Right atrium auricular region (tissue), 2 donors: ENCODE measurements around the gene MATR3. TPM values are rescaled to one million over a fixed set of nuclear protein-coding genes. Genes with fewer than 3 reads are reported as not detected.

Experiments used
- DNase-seq: peaks from one replicate; pipeline ENCODE4 v3.0.0-alpha.2; 2019; ENCODE audit warnings: low spot score
- H3K27ac ChIP-seq, 2 donors: fragments of 200-600 bp; sonication (generic); 1 replicate in 1 of 2; 2 replicates in 1 of 2; pipeline ENCODE4 v1.5.1; 2016 to 2019
- H3K27me3 ChIP-seq, 2 donors: fragments of 200-600 bp; sonication (generic); one replicate each; pipeline versions ENCODE4 v1.5.1 to v1.6.0; 2017 to 2019
- H3K36me3 ChIP-seq: fragments of 200-600 bp; sonication (generic); one replicate; pipeline ENCODE4 v1.5.1; 2016
- H3K4me1 ChIP-seq, 2 donors: fragments of 200-600 bp; sonication (generic); one replicate each; pipeline versions ENCODE4 v1.5.1 to v1.6.0; 2017 to 2019
- H3K4me3 ChIP-seq, 2 donors: fragments of 200-600 bp; sonication (generic); 1 replicate in 1 of 2; 2 replicates in 1 of 2; pipeline ENCODE4 v1.5.1; 2017 to 2019; ENCODE audit warnings: mild to moderate bottlenecking in 1 of 2, moderate library complexity in 1 of 2
- H3K9me3 ChIP-seq, 2 donors: fragments of 200-600 bp; sonication (generic); one replicate each; pipeline ENCODE4 v1.5.1; 2019
- total RNA-seq, 2 donors: library from RNA; depleted of rRNA; stranded (reverse); fragments of >200 nt; gene quantifications; one replicate each; pipeline ENCODE4 v1.1.0, GENCODE V29; 2016
- TF ChIP-seq, protein P1 (sequence below), 2 donors: fragments of 200-600 bp; sonication (generic); IDR thresholded peaks; one replicate each; pipeline ENCODE4 v1.5.1; 2019; ENCODE audit warnings: antibody characterized with exemption in 2 of 2

The MATR3 gene
- total RNA-seq, 2 donors from 2014 or later = 131 to 159 TPM

DNA sequence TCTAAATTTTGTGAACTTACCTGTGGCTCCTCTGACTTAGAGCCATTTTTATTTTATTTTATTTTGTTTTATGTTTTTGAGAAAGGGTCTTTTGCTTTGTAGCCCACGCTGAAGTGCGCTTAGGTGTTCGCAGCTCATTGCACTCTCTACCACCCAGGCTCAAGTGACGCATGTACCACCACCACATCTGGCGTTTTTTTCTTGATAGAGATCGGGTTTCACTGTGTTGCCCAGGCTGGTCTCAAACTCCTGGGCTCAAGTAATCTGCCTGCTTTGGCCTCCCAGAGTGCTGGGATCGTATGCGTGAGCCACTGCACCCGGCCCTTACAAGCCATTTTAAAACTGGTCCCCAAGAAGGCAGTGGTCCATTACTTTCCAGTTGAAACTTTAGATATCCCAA, 18.5 kb downstream of the MATR3 start:
- H3K36me3 ChIP-seq = peaks cover 12% of the 10 kb centered on the region
- TF ChIP-seq, protein P1, sequence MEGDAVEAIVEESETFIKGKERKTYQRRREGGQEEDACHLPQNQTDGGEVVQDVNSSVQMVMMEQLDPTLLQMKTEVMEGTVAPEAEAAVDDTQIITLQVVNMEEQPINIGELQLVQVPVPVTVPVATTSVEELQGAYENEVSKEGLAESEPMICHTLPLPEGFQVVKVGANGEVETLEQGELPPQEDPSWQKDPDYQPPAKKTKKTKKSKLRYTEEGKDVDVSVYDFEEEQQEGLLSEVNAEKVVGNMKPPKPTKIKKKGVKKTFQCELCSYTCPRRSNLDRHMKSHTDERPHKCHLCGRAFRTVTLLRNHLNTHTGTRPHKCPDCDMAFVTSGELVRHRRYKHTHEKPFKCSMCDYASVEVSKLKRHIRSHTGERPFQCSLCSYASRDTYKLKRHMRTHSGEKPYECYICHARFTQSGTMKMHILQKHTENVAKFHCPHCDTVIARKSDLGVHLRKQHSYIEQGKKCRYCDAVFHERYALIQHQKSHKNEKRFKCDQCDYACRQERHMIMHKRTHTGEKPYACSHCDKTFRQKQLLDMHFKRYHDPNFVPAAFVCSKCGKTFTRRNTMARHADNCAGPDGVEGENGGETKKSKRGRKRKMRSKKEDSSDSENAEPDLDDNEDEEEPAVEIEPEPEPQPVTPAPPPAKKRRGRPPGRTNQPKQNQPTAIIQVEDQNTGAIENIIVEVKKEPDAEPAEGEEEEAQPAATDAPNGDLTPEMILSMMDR (IDR thresholded peaks at IDR 0.05) = no peak
- no peaks in the 10 kb centered on the region for H3K9me3 ChIP-seq
- no peaks in the 10 kb centered on the region for H3K27me3 ChIP-seq
- no peak overlapping the region for H3K27ac ChIP-seq
- no peak overlapping the region for H3K4me3 ChIP-seq
- DNase-seq = no peak
- peaks cover 0 to 66% of the 10 kb centered on the region in 2 donors for H3K4me1 ChIP-seq

DNA sequence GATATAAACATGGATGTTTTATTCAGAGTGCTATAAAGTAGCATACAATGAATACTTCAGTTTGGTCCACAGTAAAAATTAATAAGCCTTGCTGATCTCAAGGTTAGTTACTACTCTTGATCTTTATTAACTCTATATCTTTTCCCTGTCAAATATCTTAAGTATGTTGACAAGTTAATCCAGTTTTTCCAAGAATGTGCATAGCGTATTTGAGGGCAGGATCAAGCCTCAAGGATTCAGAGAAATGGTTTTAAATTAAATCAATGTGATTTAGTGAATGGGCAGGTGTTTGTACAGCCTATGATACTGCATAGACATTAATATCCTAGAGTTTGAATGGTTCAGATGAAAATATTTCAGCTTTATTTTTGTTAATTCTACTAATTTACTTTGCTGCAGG, 20.7 kb downstream of the MATR3 start:
- no peak for DNase-seq
- Histone ChIP-seq H3K36me3 (peaks cover 34% of the 10 kb centered on the region), H3K9me3 (no peaks in the 10 kb centered on the region), H3K27ac (no peak overlapping the region), H3K27me3 (no peaks in the 10 kb centered on the region), H3K4me3 (no peak overlapping the region), H3K4me1 (peaks cover 0 to 44% of the 10 kb centered on the region in 2 donors)
- TF ChIP-seq, protein P1 (IDR thresholded peaks at IDR 0.05) = no peak

DNA sequence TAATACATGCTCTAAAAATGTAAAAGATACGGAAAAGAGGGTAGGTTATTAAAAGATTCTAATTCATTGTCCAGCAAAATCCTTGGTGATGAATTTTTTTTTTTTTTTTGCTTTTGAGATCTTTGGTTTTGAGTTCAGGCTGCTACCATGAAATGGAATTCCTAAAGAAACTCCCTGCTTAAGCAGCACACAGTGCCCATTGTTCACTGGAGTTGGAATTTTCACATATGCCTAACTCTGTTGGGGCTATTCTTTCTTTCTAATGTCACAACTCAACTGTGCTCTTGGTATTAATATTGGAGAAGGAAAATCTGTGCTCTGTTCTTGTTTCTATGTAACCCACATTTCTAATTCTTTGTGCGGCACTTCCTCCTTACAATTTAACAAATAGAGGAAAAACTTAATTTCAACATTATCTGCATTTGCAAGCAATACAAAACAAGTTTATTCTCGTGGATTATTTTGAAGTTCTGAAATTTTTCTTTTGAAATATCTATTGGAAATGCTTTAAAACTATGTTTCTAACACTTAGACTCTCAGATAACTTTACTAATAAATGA, 21.6 kb downstream of the MATR3 start:
- no peak for DNase-seq
- TF ChIP-seq, protein P1 (IDR thresholded peaks at IDR 0.05) = no peak
- H3K9me3 ChIP-seq = no peaks in the 10 kb centered on the region
- no peak overlapping the region for H3K4me3 ChIP-seq
- peaks cover 0 to 35% of the 10 kb centered on the region in 2 donors for H3K4me1 ChIP-seq
- no peak overlapping the region for H3K27ac ChIP-seq
- no peaks in the 10 kb centered on the region for H3K27me3 ChIP-seq
- H3K36me3 ChIP-seq = peaks cover 42% of the 10 kb centered on the region

DNA sequence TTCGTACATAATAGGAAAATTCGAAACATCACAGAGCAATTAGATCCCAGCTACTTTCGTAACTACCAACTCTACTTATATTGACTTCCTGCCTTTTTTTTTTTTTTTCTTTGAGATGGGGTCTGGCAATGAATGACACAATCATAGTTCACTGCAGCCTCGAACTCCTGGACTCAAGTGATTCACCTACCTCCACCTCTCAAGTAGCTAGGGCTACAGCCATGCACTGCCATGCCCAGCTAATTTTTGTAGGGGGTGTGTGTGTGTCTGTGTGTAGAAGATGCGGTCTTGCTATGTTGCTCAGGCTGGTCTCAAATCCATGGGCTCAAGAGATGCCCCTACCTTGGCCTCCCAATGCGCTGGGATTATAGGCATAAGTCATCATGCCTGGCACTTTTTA, 42.3 kb downstream of the MATR3 start:
- no peaks in the 10 kb centered on the region for H3K27me3 ChIP-seq
- no peak overlapping the region for H3K4me3 ChIP-seq
- peaks cover 0 to 4% of the 10 kb centered on the region in 2 donors for H3K4me1 ChIP-seq
- DNase-seq = no peak
- no peak overlapping the region for H3K27ac ChIP-seq
- TF ChIP-seq, protein P1 (IDR thresholded peaks at IDR 0.05) = no peak
- H3K9me3 ChIP-seq = no peaks in the 10 kb centered on the region
- H3K36me3 ChIP-seq = peaks cover 24% of the 10 kb centered on the region

DNA sequence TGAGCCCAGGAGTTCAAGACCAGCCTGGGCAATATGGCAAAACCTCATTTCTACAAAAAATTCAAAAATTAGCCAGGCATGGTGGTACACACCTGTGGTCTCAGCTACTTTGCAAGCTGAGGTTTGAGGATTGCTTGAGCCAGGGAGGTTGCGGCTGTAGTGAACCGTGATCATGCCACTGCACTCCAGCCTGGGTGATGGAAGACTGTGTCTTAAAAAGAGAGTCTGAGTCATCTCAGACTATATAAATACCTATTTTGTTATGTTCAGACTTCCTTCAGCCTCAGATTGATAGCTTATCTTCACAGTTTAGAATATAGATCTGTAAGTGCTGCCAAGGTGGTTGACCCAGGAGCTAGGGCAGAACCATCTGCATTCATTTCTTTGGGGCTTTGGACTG, 46.5 kb downstream of the MATR3 start:
- TF ChIP-seq, protein P1 (IDR thresholded peaks at IDR 0.05) = no peak
- Histone ChIP-seq H3K4me1 (peaks cover 0 to 36% of the 10 kb centered on the region in 2 donors), H3K4me3 (no peak overlapping the region), H3K9me3 (no peaks in the 10 kb centered on the region), H3K36me3 (no peaks in the 10 kb centered on the region), H3K27me3 (no peaks in the 10 kb centered on the region), H3K27ac (no peak overlapping the region)
- no peak for DNase-seq

DNA sequence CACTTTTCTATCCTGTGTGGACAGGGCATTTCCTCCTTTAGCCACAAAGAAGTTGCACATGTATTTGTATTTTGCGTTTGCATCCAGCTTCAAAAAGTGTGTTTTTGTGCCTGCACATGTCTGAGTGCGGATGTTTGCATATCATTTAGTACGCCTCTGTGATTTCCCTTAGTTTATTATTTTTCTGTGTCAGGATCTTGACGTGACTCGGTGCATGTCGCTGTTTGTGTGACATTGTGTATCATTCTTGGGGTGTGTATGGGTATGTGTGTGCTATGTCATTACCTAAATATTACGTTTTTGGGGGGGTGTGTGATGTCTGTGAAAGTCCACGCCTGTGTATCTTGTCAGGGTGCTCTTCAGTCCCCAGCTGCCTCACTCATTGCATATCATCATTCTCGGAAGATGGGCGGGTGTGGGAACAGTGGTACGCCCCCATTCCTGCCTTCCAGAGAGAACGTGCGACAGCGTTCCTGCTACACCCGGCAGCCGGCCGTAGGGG, 47.7 kb downstream of the MATR3 start:
- H3K4me3 ChIP-seq = peak overlapping the region; percentile 84 to 88
- H3K9me3 ChIP-seq = no peaks in the 10 kb centered on the region
- H3K36me3 ChIP-seq = no peaks in the 10 kb centered on the region
- peaks cover 0 to 36% of the 10 kb centered on the region in 2 donors for H3K4me1 ChIP-seq
- H3K27ac ChIP-seq = peak overlapping the region; percentile 94 to 98
- TF ChIP-seq, protein P1 (IDR thresholded peaks at IDR 0.05) = no peak
- no peaks in the 10 kb centered on the region for H3K27me3 ChIP-seq
- no peak for DNase-seq
